ENCODE data around the gene MCTP1. TPM values are rescaled to one million over a fixed set of nuclear protein-coding genes. Genes with fewer than 3 reads are reported as not detected.

Gene MCTP1
- total and polyA plus RNA-seq, 4 donors: 8.2 to 54.6 (median 12.3) TPM

Small RNAs within 50 kb of the gene (small RNA-seq; reads per million reads assigned to genes)
- gene RF02271 (ENCODE audit: low replicate concordance): not detected

Other genes starting within 250 kb of the MCTP1 start
- gene FAM81B, start 106.3 kb upstream of the MCTP1 start, total RNA-seq: 10 to 100 TPM in 1 of 2 donors, 1 to 10 TPM in 1; 2.4 to 26.9 TPM
- 10 to 100 TPM in 1 of 2 donors, 1 to 10 TPM in 1; 5.4 to 13.9 TPM for gene FAM81B, start 106.3 kb upstream of the MCTP1 start, polyA plus RNA-seq (ENCODE audit: insufficient read length in 2 of 2)

All from spinal cord (tissue), 4 donors.